ENCODE data around the gene AEN.
A peak's percentile ranks its signal among the peaks of the same experiment; 100 is the strongest.

The AEN gene

DNA sequence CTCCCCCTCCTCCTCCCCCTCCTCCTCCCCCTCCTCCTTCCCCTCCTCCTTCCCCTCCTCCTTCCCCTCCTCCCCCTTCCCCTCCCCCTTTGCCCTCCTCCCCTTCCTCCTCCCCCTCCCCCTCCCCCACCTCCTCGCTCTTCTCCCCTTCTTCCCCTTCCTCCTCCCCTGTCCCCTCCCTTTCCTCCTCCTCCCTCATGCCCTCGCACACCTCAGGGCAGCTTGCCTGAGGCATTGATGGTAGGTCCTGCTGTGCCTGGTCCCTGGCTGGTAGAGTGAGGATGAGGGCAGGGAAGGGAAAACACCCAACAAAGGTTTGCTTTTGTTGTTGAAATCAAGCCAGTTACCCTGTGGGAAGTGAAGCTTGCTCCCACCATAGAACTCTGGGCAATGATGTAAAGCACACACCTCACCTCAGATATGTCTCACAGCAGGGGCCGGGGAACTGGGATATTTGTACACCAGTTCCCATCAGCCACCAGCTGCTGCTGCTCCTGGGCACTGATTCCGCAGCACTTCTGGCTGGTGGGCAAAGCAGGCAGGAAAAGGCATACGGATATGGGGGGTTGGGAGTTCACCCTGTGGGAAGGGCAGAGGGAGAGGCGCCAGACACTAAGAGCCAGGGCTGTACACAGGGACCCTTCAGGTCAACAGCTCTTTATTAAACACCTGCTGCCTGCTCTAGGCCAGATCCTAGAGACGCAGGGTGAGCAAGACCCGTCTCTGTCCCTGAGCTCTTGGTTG, 31.5 kb downstream of the AEN start:
- peak; percentile 55 for DNase-seq

DNA sequence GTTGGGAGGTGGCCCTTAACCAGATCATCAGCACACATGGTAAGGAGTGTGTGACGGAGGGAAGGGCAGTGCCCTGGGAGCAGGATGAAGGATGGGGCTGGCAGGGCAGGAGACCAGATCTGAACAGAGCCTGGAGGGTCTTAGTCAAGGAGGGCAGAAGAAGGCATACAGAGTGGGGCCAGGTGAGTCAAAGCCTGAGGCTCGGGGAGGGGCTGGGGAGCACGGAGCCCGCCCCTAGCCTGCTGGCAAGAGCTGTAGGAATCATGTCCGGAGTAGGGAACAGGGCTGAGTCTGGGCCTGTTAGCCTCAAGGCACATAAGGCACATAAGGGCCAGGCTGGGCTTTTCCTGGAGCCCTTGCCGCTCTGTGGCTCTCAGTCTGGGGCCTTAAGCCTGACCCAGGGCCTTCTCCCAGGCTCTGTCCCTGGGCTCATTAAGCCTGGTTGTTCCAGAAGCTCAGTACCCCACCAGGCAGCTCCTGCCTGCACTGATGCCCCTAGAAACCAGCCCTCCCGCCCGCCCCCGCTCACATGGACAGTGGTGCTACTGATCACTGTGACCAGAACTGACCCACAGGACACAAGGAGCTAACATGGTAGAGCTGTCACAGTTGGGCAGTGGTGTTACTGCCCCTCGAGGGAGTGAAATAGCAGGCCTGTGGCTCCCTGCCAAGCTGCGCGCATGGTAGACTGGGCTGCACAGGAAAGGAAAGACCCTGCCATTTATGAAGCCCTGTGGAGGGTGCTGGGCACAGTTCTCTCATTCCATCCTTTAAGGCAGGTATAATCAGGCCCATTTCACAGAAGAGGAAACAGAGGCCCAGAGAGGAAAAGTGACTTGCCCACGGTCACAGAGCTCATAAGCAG, 32.3 kb downstream of the AEN start:
- no peak for DNase-seq

DNA sequence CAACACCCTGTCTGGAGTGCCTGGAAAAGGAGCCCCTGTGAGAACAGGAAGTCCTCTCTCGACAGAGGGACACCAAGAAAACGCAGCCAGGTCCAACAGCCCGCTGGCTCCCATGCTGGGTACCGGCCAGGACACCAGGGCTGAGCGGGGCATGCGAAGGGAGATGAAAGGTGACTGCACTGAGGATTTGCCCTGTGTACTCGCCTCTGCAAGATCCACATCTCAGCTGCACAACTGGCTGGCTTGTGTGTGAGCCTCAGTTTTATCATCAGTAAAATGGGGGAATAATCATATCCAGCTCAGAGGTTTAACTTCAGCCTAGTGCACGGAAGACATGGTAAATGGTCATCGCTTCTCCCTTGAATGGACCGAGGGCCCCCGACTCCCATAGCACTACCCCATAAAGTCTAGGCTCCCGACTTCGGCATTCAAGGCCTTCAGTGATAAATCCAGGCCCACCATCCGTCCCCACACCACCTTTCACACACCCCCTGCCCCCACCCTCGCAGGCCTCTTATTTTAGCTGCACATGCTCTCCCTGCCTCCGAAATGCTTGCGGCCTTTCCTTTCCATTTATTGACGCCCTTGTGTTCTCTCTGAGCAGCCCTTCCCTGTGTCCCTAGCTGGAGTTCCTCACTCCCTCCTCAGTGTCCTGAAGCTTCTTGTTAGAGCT, 33.4 kb downstream of the AEN start:
- no peak for DNase-seq

DNA sequence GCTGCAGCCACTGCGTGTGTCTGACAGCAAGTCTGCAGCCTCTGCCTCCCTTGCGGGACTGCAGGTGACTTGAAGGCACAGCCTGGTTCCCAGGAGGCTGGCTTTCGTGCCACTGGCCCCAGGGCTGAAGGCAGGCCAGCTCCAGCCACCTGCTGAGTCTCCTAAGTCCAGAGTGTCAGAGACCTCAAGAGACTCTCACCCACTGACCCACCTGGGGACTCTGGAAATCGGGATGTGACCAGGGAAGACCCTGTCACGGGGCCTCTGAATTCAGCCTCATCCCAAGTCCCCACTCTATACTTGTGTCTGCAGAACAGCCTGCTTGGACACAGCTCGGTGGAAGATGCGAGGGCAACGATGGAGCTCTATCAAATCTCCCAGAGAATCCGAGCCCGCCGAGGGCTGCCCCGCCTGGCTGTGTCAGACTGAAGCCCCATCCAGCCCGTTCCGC, 34.0 kb downstream of the AEN start:
- no peak for DNase-seq

DNA sequence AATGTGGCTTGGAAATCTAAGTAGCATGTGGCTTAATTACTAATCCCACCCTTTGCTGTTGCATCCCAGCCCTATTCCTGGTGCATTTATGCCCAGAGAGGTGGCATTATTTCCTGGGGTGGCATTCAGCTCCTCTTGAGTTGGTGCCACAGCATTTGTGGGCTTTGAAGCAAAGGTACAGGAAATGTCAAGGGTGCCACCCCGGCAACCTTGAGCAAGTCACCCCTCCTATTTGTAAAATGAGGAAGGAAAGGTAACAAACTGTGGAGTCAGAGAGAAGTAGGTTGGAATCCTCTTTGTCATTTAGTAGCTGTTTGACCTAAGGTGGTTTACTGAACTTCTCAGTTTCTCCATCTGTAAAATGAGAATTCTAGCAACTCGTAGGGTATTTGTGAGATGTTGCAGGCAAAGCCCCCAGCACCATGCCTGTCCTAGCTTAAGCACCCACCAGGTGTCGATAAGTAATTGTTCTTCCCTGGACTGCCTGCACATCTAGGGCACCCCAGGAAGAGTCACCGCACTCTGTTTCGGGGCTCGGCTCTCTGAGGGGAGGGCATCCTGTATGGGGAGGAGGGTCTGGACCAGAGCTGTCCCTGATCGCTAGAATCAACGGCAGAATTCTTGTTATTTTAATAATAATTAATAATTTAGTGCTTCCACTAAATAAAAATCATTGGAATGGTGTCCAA, 34.8 kb downstream of the AEN start:
- no peak for DNase-seq

DNA sequence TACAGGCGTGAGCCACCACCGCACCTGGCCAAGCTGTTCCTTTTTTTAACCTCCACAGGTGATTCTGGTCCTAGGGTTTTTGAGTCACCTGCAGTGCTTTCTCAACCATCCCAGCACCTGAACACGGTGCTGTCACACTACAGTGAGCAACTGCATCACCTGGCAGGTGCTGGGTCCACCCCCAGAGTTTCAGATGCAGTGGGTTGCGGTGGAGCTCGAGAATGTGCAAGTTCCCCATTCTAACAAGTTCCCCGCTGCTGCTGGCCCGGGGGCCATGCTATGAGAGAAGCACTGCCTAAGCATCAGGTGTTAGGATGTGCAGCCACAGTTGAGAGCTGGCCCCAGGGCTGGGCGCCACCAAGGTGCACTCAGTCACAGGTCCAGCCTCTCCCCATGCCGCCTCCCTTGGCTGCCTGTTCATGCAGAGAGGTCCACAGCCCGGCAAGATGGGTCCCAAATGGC, 35.7 kb downstream of the AEN start:
- no peak for DNase-seq

DNA sequence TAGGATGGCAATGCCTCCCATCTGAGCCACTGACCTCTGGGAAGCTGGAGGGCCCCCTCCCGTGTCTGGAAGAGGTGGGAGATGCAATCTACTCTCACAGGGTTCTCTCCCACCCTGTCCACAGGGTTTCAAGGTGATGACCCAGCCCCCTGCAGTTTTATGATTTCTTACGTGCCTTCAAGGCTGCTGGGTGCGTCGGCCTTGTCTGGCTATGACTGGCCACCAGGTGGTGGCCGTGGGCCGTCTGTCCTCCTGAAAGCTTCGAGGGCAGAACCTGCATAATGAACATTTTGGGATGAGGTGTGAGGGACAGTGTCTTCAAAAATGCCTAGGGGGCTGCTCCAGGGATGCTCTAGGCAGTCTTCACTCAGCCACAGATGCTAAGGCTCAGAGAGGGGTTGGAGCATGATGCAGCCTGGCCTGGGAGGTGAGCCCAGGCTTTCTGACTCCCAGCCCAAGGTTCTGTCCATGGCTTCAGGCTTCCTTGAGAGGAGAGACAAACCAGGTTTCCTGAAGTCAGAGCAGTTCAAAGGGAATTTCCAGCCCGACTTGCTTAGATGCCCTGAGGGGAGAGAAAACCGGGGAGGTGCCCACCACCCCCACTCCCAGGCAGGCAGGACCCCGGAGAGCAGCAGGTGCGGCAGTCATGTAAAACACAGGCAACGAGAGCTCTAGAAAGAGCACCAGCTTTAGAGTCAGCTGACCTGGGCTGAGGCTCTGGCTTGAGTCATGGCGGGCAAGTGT, 36.4 kb downstream of the AEN start:
- DNase-seq: peak; percentile 7

DNA sequence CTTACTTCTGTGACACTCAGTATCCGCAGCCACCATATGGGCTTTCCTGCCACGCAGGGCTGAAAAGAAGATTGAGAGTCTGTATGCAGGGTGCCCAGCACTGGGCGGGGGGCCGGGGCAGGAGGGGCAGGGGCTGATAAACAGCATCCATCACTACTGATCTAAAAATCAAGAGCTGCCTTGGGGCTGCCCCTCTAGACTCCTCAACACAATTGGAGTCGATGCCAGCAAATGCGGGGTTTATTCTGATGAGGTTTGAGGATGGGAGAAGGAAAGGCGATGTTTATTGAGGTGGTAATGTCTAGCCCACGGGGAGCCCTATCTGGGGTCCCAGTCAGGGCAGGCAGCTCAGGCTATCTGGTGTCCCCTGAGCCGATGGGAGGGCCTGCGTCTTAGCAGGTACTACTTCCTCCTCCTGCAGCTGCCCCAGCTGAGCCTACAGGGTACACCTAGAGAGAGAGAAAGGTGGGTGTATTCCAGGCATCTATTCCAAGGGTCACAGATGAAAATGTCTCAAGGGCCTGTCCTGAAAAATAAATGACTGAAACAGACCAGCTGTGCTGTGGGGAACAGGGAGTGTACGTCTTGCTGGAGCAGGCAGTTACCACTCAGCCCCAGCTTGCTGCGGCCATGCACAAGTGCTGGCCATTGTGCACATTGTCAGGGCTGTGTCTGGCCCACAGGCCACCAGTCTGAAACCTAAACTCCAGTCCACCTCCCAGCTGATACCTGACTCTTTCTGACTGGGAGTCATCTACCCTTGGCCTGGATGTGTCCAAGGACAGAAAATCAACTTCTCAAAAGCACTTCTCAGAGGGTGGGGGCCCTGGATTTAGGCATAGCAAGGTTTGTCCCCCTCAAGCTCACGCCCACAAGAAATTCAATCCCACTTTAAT, 37.2 kb downstream of the AEN start:
- no peak for DNase-seq

DNA sequence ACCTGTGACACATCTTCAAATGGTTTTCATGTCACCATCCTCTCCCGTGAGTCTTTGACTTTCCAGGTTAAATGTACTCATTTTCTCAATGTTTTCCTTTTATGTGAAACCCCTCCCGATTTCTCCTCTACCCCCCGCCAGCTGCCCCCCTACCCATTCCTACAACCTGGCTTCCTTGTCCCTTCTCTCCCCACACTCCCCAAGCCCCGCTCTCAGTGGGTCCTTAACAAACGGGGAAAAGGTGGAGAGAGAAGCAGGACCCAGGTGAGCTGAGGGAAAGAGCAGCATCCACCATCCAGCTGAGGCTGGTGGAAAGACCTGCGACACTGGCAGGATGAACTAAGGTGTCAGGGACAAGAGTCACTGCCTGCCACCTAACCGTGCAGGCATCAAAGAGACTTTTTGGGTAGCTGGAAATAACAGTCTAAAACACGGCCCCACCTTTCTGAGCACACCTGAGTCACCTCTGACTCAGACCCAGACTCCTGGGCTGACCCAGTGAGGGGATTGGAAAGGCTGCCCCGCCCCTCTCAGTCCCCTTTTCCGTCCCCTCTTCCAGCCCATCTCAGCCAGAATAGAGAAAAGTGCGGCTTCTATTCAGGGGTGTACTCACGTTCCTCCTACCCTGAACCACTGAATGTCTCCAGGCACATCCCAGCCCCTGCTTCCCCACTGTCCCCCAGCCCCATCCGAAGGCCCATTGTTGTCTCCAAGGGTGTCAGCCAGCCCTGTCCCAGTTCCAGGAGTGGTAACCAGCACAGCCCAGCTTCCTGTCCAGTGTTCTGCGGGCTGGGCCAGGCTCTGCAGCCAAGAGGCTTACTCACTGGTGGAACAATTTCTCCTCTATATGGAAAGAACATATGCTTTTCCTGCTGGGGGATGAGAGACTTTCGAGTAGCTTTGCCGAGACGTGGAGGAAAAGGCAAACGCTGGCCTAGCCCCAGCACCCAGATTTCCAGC, 38.1 kb downstream of the AEN start:
- no peak for DNase-seq

DNA sequence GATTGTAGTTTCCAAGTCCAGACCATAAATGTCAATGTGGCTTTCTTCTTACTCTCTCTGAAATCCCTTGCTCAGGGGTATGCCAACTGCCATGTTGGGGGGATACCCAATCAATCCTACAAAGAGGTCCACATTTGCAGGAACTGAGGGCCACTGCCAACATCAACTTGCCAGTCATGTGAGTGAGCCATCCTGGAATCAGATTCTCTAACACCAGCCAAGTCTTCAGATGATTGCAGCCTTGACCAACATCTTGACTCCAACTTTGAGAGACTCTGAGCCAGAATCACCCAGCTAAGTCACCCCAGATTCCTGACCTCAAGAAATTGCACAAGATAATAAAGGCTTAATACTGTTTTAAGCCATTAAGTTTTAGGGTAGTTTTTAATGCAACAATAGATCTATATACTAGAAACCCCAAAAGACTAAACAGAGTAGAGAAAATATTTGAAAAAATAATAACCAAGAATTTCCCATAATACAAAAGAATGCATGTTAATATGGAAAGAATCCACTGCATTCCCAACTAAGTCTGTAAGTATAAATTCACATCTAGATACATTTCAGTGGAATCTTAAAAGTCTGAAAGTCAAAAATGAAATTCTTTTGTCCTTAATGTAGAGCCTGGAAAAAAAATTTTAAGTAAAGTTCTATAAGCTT, 40.0 kb downstream of the AEN start:
- no peak for DNase-seq

DNA sequence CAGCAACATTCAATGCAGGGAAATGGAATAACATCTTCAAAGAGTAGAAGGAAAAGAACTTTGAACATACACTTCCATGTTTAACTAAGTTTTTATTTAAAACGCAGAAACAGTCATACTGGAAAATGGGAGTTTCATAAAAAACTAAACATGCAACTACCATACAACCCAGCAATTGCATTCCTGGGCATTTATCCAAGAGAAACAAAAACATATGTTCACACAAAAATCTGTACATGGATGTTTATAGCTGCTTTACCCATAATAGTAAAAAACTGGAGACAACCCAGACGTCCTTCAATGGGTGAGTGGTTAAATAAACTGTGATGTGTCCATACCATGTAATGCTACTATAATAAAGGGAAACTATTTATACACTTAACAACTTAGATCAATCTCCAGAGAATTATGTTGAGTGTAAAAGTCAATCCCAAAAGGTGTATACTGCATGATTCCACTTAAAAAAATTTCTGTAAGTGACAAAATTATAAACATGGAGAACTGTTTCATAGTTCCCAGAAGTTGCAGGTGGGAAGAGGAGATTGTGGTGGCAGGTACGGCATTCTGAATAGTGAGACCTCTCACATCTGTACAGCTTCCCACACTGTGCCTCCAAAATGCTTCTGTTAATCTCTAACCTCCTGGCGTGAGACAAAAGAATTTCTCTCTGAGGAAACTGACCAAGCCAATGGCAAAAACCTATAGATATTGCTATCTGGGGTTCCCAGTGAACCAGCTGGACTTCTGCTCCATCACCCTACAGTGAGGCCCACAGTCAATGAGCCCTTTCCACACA, 40.8 kb downstream of the AEN start:
- no peak for DNase-seq

DNA sequence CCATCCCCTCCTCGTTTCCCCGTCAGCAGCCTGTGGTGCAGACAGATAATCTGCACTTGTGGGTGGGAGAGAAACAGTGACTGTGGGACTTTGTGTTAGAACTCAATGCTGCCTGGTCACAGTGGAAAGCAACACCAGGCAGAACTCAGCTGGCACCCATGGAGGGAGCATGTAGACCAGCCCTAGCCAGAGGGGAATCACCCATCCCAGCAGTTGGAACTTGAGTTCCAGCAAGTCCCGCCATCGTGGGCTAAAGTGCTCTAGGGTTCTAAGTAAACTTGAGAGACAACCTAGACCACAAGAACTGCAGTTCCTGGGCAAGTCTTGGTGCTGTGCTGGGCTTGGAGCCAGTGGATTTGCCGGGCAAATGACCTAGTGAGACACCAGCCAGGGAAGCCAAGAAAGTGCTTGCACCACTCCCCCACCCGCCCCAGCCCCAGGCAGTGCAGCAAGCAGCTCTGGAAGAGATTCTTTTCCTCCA, 42.0 kb downstream of the AEN start:
- DNase-seq: no peak

DNA sequence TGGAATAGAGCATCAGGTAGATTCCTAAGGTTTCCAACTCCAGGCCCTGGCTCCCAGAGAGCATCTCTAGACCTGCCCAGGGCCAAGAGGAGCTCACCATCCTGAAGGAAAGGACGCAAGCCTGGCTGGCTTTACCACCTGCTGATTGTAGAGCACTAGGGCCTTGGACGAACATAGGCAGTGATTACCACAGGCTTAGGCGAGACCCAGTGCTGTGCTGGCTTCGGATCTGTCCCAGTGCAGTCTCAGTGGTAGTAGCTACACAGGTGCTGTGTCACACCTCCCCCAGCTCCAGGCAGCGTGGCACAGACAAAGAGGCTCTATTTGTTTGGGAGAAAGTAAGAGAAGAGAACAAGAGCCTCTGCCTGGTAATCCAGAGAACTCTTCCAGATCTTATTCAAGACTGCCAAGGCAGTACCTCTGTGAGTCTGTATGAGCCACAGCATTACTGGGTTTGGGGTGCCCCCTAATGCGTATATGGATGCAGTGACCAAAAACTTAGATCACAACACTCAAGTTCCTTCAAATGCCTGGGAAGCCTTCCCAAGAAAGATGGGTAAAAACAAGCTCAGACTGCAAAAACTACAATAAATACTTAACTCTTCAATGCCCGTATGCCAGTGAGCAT, 43.1 kb downstream of the AEN start:
- no peak for DNase-seq

DNA sequence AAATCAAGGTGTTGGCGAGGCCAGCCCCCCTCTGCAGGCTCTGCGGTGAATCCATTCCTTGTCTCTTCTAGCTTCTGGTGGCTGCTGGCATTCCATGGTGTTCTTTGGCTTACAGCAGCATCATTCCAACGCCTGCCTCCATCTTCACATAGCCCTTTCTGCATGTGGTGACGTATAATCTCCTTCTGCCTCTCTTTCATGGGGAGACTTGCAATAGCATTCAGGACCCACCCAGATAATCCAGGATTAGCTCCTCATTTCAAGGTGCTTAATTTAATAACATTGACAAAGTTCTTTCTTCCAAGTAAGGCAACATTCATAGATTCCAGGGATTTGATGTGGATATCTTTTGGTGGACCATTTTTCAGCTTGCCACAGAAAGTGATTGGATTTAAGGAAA, 53.5 kb downstream of the AEN start:
- no peak for DNase-seq

DNA sequence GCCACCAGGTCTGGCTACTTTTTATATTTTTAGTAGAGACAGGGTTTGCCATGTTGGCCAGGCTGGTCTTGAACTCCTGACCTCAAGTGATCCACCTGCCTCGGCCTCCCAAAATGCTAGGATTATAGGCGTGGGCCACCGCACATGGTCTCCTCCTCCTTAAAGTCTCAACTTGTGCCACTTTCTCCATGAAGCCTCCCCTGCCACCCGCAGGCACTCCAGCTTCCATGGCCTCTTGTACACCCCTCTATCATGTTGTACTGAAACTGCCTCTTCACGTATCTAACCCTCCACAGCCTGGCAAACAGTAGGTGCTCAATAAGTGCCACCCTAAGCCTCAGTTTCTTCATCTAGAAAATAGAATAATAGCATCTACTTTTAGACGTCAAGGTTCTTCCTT, 57.6 kb downstream of the AEN start:
- no peak for DNase-seq

DNA sequence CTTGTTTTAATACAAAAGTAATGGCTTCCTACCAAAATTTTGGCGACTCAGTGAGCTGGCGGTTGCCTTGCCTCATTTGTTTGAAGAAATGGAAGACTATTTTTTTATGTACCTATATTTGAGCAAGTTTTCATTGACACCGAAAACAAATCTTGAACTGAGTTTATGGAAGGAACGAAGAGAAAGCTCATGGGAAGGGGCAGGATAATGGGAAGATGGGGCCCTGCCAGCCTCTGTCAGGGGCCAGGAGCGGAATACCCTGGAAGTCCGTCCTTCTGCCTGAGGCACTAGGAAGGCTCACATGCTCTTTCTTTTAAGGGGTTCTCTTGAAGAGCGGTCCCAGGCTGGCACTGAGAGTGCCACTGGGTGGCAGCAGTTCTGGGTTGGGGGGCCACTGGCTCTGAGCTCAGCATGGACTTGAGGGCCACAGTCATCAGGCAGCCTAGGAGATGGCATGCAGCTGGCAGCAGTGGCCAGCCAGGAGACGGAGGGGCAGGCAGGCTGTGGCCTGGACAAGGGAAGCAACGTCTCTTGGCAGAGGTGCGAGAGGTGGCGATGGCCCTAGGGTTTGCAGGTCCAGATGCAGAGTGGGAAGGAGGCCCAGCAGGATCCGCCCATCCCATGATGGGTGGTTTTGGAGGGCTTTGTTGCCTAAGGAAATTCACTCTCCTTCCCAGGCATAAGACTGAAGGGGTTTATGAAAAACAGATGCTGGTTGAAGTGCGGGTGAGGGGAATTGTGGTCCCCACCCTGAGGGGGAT, 59.3 kb downstream of the AEN start:
- no peak for DNase-seq

DNA sequence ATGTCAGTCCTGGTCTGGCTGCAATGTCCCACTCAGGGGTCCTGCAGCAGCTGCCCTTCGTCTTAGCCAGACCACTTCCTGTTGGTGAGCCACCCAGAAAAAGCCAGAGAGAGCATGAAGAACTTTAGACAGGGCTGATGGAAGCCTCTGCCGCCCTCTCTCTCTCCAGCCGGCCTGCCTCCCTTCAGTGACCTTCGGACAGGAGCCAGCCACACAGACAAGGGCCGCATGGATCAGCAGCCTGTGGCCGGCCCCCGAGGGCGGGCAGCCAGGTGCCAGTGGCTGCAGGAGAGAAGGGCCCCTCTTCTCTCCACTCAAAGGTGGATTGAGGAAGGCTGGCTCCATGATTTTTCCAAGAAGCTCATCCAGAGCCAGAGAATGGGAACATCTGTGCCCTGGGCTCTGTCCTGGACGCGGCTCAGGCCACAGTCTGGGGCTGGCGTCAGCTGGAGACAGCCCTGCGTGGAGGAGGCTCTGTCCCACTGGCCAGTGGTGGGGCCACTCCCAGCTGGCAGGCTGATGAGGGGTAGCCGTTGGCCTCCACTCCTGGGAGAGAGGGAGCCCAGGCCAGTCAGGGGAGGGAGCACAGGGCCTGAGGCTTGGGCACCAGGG, 60.6 kb downstream of the AEN start:
- no peak for DNase-seq
